Measurements from ENCODE around the gene TJP2.

DNA sequence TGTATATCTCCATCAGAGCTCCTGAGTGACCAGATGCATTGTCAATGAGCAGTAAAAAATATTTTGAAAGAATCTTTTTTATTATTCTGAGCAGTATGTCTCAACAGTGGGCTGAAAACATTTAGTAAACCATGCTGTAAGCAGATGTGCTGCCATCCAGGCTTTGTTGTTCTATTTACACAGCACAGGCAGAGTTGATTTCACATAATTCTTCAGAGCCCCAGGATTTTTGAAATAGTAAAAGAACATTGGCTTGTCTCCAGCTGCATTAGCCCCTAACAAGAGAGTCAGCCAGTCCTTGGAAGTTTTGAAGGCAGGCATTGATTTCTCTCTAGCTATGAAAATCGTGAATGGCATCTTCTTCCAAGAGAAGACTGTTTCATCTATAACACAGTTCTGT is 125.7 kb downstream of the TJP2 start:
- no peak for TF ChIP-seq EZH2 (IDR thresholded peaks at IDR 0.05)
- TF ChIP-seq POLR2AphosphoS5 (IDR thresholded peaks at IDR 0.05; ENCODE audit: borderline replicate concordance, low read depth, low read length): no peak
- no peak for TF ChIP-seq FOXP2 (optimal IDR thresholded peaks at IDR 0.05; ENCODE audit: control extremely low read depth, extremely low read length, insufficient read depth)

Data from SK-N-MC (cell line).